Osteoblast (primary cell): ENCODE results near the gene TMEM59. TPM values are rescaled to one million over a fixed set of nuclear protein-coding genes. Genes with fewer than 3 reads are reported as not detected.

ENCODE experiments used
- DNase-seq: peaks from one replicate; pipeline ENCODE4 v3.0.0; 2011; ENCODE audit warnings: low spot score, mixed read lengths; ENCODE audit not compliant: insufficient read length; ENCODE audit errors: missing footprints
- H2AFZ ChIP-seq: 2 replicates; pipeline ENCODE4 v1.6.0; 2011; ENCODE audit warnings: mild to moderate bottlenecking, low read length
- H3K27ac ChIP-seq: 2 replicates; pipeline ENCODE4 v1.5.1; 2011; ENCODE audit warnings: mild to moderate bottlenecking, low read depth, low read length, moderate library complexity
- H3K27me3 ChIP-seq: 2 replicates; pipeline ENCODE4 v1.6.0; 2012; ENCODE audit warnings: mild to moderate bottlenecking, control low read depth, inconsistent platforms, low read length, moderate library complexity; ENCODE audit not compliant: insufficient read depth
- H3K36me3 ChIP-seq: 2 replicates; pipeline ENCODE4 v1.5.1; 2011; ENCODE audit warnings: mild to moderate bottlenecking, low read length, control low read depth, moderate library complexity; ENCODE audit not compliant: insufficient read depth
- H3K4me1 ChIP-seq: 2 replicates; pipeline ENCODE4 v1.5.1; 2011; ENCODE audit warnings: mild to moderate bottlenecking, low read length, control low read depth, moderate library complexity; ENCODE audit not compliant: insufficient read depth
- H3K4me2 ChIP-seq: 2 replicates; pipeline ENCODE4 v1.6.0; 2011; ENCODE audit warnings: mild to moderate bottlenecking, low read length; ENCODE audit not compliant: insufficient read depth
- H3K4me3 ChIP-seq: fragments of 200-600 bp; sonication (generic); 3 replicates; pipeline ENCODE4 v1.5.1; 2012; ENCODE audit warnings: mild to moderate bottlenecking, low read length, inconsistent platforms; ENCODE audit not compliant: insufficient read depth
- H3K79me2 ChIP-seq: 2 replicates; pipeline ENCODE4 v1.6.0; 2012; ENCODE audit warnings: mild to moderate bottlenecking, low read length, control low read depth, inconsistent platforms; ENCODE audit not compliant: insufficient read depth
- H3K9me3 ChIP-seq: 2 replicates; pipeline ENCODE4 v1.5.1; 2011; ENCODE audit warnings: low read depth, low read length, control low read depth
- H4K20me1 ChIP-seq: 2 replicates; pipeline ENCODE4 v1.6.0; 2012; ENCODE audit warnings: mild to moderate bottlenecking, low read length, control low read depth; ENCODE audit not compliant: insufficient read depth
- CTCF ChIP-seq: IDR thresholded peaks from 2 replicates; pipeline ENCODE4 v1.5.1; 2011; ENCODE audit warnings: mild to moderate bottlenecking, low read depth, low read length, moderate library complexity; ENCODE audit errors: extremely low read depth
- total RNA-seq: library from RNA; depleted of rRNA; stranded (reverse); fragments of >200 nt; gene quantifications from 2 replicates; pipeline ENCODE4 v1.2.3, GENCODE V29; 2012

TMEM59 gene
- 356 and 365 TPM in 2 replicates for total RNA-seq

DNA sequence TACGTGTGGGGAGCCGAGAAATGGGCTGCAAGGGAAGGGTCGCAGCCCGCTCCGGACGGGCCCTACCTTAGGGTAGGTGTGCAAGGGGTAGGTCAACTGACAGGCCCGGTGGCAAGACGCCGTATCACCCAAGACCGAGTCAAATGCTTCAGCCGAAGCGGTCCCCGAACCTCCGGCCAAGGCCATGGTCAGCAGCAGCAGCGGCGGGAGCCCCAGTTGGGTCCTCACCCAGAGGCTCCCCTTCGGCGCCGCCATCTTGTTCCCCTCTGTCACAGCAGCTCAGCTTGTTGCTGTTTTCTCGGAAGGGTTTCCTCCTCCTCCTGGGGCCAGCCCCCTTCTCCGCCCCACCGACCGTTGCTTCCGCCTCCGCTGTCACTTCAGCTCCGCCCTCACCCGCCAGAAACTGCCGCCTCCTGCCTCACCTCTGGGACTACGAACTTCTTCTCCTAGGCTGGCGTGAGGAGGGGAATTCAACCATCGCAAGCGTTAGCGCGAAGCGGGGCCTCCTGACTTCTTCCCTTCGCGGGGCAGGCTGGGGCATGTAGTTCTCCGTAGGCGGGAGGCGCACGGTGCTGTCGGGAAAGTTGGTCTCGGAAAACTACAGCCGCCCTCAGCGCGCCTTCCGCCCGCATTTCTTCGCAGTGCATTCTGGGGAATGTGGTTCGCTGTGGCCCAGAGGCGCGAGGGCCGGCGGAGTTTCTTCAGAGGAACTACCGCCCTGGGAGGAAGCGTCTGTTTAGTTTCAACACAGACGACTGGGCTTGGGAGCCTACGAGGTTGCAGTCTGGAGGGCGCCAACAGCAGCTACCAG is at the start of gene TMEM59, which contains the start of gene TCEANC2:
Gene TMEM59, minus strand, starts transcription at position 271 of the 811 bp plus-strand sequence. Its CDS starts 16 bp downstream, at position 255.
Gene TCEANC2, plus strand, starts transcription at position 675 of the 811 bp plus-strand sequence. CDS start 815 bp downstream, outside the sequence.
- Histone ChIP-seq H3K36me3 (no peaks in the 10 kb centered on the region), H3K79me2 (peaks cover 52% of the 10 kb centered on the region), H3K27ac (peak within 1 kb of the TSS; percentile 86), H4K20me1 (peaks cover 14% of the 10 kb centered on the region), H2AFZ (peak within 1 kb of the TSS; percentile 96), H3K4me1 (peaks cover 20% of the 10 kb centered on the region), H3K4me3 (peak within 1 kb of the TSS; percentile 89), H3K4me2 (peak within 1 kb of the TSS; percentile 95), H3K27me3 (no peaks in the 10 kb centered on the region), H3K9me3 (no peaks in the 10 kb centered on the region)
- no peak for TF ChIP-seq CTCF
- DNase-seq: peak; percentile 95

- Histone ChIP-seq H3K79me2 (no peaks in the 10 kb centered on the region), H3K27ac (no peak overlapping the region), H3K9me3 (no peaks in the 10 kb centered on the region)
These were observed 47.5 kb upstream of the TMEM59 start for GRCh38 chr1:54100500-54100899.

GRCh38 chr1:54099061-54099610 is 46.1 kb upstream of the TMEM59 start:
- no peak overlapping the region for H2AFZ ChIP-seq
- no peaks in the 10 kb centered on the region for H3K4me1 ChIP-seq
- no peaks in the 10 kb centered on the region for H4K20me1 ChIP-seq
- H3K36me3 ChIP-seq: no peaks in the 10 kb centered on the region
- no peak for TF ChIP-seq CTCF
- no peaks in the 10 kb centered on the region for H3K27me3 ChIP-seq
- H3K27ac ChIP-seq: no peak overlapping the region
- H3K4me3 ChIP-seq: no peak overlapping the region
- no peaks in the 10 kb centered on the region for H3K79me2 ChIP-seq
- no peak for DNase-seq
- no peak overlapping the region for H3K4me2 ChIP-seq
- no peaks in the 10 kb centered on the region for H3K9me3 ChIP-seq

More at GRCh38 chr1:54100500-54100899, 47.5 kb upstream of the TMEM59 start:
- no peak overlapping the region for H2AFZ ChIP-seq
- no peaks in the 10 kb centered on the region for H3K4me1 ChIP-seq
- H3K36me3 ChIP-seq: no peaks in the 10 kb centered on the region
- H3K27me3 ChIP-seq: no peaks in the 10 kb centered on the region
- no peak overlapping the region for H3K4me2 ChIP-seq
- H3K4me3 ChIP-seq: no peak overlapping the region
- no peak for DNase-seq
- no peaks in the 10 kb centered on the region for H4K20me1 ChIP-seq
- no peak for TF ChIP-seq CTCF

DNA sequence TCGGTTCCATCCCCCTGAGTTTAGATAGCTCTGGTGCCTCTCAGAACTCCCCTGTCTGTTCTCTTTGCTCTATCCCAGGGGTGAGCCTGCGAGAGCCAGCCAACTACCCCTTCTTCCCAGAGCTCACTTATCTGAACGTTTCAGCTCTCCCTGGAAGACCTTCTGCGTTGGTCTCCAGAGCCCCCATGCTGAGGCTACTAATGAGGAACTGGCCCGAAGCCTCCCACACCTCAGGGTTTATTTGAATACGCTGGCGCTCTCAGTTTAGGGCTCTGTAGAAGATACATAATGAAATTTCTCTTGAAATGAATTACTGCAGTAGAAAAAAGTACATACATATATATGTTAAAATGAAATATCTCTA is 43.9 kb upstream of the TMEM59 start:
- no peak for TF ChIP-seq CTCF
- Histone ChIP-seq H3K27me3 (no peaks in the 10 kb centered on the region), H3K4me2 (no peak overlapping the region), H2AFZ (no peak overlapping the region), H3K4me3 (no peak overlapping the region), H3K79me2 (no peaks in the 10 kb centered on the region), H3K4me1 (no peaks in the 10 kb centered on the region), H3K9me3 (no peaks in the 10 kb centered on the region), H3K27ac (no peak overlapping the region), H3K36me3 (no peaks in the 10 kb centered on the region), H4K20me1 (no peaks in the 10 kb centered on the region)
- no peak for DNase-seq
